Measurements from ENCODE around the gene ENTPD2. TPM values are rescaled to one million over a fixed set of nuclear protein-coding genes. Genes with fewer than 3 reads are reported as not detected.

ENTPD2 gene
- total and polyA plus RNA-seq, 9 of the 15 experiments (the other 6 are each of a cell fraction or from before 2014, with no cell fraction given), result 0.04 to 0.60 (median 0.14) TPM; not detected in 4

GRCh38 chr9:137082925-137083290 lies 29.0 kb upstream of the ENTPD2 start:
- H3K36me3 ChIP-seq (ENCODE audit: control insufficient read depth, insufficient read depth, low read length), result peaks cover 10% of the 10 kb centered on the region; the same call in 1 of the 3 replicates
- no peaks in the 10 kb centered on the region for H3K9me1 ChIP-seq (ENCODE audit: control insufficient read depth, insufficient read depth, low read length)
- H3K9me3 ChIP-seq (replicated peaks; ENCODE audit: control insufficient read depth, insufficient read depth, low read depth, low read length), result no peaks in the 10 kb centered on the region
- ChIA-PET POLR2A (interaction anchor here (0.9 to 2.6 kb wide), 4 partner anchors 13 to 158 kb away, joined by 3 to 14 read pairs (median 4); partner anchors contain the start of genes SAPCD2 and TUBB4B), CTCF (ENCODE audit: low intra/inter-chr PET ratio) (no interaction called here)
- peak overlapping the region; percentile 63; the same call in 1 of the 3 replicates for H3K27ac ChIP-seq (ENCODE audit: extremely low read depth, low read depth, low read length)
- H3K4me1 ChIP-seq (replicated peaks in 1 of 2; ENCODE audit: control insufficient read depth in 2 of 2, insufficient read depth in 2 of 2, low read length in 2 of 2), result peaks cover 27 to 85% of the 10 kb centered on the region in 2 experiments; a peak in 4 of 5 replicates
- intact Hi-C loops (cut with micrococcal nuclease) (no loop called here), in situ Hi-C loops (cut with MboI) (no loop called here)
- 65% methylated on average over 8 of the region's 8 CpGs for WGBS (ENCODE audit: insufficient coverage, low coverage, missing lambda C conversion rate)
- ATAC-seq (no peak), DNase-seq (ENCODE audit: extremely low read depth in 1 of 4, low spot score in 3 of 4) (no peak), FAIRE-seq (no peak)
- no peak overlapping the region for H2AFZ ChIP-seq (ENCODE audit: low read depth, low read length)
- peaks cover 20% of the 10 kb centered on the region; the same call in 2 of the 3 replicates for H3K79me2 ChIP-seq (ENCODE audit: control insufficient read depth, insufficient read depth, low read length)
- BruUV-seq (replicated peaks), result no TSS peak
- no peak overlapping the region for H3K4me3 ChIP-seq
- H3K4me2 ChIP-seq (ENCODE audit: insufficient read depth, low read length), result no peak overlapping the region; the same call in 1 of the 2 replicates
- H4K20me1 ChIP-seq (replicated peaks; ENCODE audit: control insufficient read depth, insufficient read depth, low read length), result no peaks in the 10 kb centered on the region
- H3K27me3 ChIP-seq (ENCODE audit: control insufficient read depth in 2 of 2, insufficient read depth in 2 of 2, low read length in 2 of 2), result no peaks in the 10 kb centered on the region
- TF ChIP-seq, protein P1, sequence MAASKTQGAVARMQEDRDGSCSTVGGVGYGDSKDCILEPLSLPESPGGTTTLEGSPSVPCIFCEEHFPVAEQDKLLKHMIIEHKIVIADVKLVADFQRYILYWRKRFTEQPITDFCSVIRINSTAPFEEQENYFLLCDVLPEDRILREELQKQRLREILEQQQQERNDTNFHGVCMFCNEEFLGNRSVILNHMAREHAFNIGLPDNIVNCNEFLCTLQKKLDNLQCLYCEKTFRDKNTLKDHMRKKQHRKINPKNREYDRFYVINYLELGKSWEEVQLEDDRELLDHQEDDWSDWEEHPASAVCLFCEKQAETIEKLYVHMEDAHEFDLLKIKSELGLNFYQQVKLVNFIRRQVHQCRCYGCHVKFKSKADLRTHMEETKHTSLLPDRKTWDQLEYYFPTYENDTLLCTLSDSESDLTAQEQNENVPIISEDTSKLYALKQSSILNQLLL (CRISPR knock-in tag; IDR thresholded peaks at IDR 0.05; ENCODE audit: borderline replicate concordance), result no peak
- TF ChIP-seq CTCF (IDR thresholded peaks at IDR 0.05 in 2 of 3, conservative IDR thresholded peaks at IDR 0.05 in 1 of 3; ENCODE audit: insufficient read depth in 2 of 3, low read depth in 1 of 3, low read length in 3 of 3), result 0 out of 6 replicates have a peak, but pooled peaks of 1 of the 3 experiments have one; percentile 4
- peak overlapping the region; percentile 26 to 88; a peak in 3 of 4 replicates for H3K9ac ChIP-seq (ENCODE audit: insufficient read depth in 1 of 2, low read depth in 2 of 2, low read length in 2 of 2)

All from K562 (cell line).